NCI-H1105 (cell line): Measurements from ENCODE around the gene GLB1L.
"Not testable (repeated sequence)": the region's sequence is repeated elsewhere in the genome, so short reads cannot be mapped to it uniquely, and the experiment has no call there.

Experiments
- DNase-seq: peaks from one replicate; lab custom pipeline; 2025; lab: John Stamatoyannopoulos, UW

GLB1L gene

DNA sequence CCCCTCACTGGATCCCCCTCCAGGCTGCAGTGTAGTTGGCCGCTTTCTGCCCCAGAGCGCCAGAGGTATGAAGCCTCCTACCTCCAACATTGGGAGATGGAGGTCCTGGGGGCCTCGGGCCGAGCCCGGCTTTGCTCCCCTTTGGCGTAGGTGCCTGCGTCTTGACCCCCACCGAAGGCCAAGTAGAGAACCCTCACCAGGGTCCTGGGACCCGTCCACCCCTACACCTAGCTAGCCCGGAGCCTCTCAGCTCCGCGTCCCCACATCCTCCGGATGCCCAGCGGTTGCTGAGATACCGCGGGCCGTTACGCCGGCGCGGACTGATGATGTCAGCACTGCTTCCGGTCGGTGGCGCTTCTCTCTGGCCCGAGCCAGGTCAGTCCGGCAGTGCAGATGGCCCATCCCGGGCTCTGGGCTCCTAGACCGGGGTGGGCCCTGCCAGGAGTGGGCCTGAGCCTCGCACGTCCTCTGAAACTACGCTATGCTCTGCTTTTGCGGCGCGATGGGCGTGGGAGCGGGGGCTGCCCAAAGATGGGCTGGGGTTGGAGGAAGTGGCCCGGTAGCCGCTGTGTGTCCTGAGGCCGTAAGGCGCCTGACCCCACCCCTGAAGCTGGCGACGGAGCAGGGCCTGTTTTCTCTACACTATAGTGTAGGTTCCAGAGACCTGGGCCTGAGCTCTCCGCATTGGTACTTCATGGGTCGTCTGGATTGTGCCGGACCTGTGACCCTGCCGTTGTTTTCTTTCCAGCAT, at the start of gene GLB1L, which contains the start of gene STK16:
Gene GLB1L, minus strand, starts transcription at position 297 of the 751 bp plus-strand sequence. CDS start 1,871 bp downstream, outside the sequence.
Gene STK16, plus strand, starts transcription at position 332 of the 751 bp plus-strand sequence. CDS start 521 bp downstream, outside the sequence.
- DNase-seq = peak; percentile 66

DNA sequence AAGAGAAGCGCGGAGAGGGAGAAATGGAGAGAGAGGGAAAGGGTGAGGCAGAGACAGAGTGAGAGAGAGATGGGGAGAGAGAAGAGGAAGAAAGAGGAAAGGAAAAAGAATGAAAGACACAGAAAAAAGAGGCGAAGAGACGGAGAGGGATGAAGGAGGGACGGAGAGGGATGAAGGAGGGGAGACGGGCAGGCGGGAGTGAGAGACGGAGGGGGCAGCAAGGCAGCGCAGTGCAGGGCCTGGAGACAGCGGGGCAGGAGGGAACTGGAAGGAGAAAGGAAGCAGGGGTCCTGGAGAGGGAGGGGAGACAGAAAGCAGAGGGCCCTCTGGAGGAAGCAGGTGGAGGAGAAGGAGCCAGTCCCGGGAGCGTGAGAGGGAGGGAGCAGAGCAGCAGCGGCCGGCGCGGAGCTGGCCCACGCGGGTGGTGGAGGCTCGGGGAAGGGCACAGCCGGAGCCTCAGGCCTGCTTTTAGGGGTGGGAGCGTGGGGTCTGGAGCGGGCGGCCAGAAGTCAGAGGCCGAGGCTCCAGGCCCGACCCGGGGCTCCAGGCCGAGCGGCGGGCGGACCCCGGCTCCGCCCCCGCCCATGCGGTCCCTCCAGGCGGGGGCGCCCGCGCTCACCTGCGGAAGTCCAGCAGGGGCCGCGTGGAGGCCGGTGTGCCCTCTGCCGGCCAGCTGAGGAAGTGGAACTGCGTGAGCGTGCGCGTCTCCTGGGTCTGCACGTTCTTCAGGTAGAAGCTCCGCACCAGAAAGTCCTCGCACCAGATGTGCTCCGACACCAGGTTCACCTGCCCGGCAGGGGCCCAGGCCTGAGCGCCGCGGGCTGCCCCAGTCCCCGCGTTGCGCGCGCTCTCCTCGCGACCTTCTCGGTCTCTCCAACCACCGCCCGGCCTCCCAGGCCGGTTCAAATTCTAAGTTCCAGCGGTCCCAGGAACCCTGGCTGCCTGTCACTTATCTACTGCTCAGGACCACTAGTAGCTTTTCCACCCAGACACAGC, 49.4 kb upstream of the GLB1L start:
- no peak for DNase-seq

DNA sequence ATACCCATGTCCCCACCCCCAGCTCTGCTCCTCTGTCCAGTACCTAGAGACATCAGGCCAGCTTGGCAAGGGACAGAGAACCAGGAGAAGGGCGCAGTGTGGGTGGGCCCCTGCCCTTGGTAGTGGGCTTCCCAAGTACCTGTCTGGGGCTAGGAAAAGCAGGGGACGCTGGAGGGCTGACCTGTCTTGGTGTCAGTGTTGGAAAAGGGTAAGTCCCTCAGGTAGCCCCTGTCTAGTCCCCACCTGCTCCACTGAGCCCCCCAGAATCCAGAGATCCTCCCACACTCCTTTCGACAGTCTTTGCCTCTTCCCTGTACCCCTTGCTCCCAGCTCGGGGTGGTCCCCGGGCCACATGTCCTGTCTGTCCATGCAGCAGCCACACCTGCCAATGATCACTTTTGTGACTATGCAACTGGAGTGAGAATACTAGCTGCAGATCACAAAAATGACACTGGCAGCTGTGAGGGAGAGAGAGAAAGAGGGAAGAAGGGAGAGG, 48.5 kb upstream of the GLB1L start:
- no peak for DNase-seq

DNA sequence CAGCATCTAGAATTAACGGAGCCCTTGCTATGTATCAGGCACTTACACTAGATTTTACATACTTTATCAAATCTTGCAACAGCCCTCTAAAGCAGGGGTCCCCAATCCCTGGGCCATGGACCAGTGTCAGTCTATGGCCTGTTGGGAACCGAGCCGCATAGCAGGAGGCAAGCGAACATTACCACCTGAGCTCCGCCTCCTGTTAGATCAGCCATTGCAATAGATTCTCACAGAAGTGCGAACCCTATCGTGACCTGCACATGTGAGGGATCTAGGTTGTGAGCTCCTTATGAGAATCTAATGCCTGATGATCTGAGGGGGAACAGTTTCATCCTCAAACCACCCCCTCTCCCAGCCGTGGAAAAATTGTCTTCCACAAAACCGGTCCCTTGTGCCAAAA, 47.4 kb upstream of the GLB1L start:
- no peak for DNase-seq

DNA sequence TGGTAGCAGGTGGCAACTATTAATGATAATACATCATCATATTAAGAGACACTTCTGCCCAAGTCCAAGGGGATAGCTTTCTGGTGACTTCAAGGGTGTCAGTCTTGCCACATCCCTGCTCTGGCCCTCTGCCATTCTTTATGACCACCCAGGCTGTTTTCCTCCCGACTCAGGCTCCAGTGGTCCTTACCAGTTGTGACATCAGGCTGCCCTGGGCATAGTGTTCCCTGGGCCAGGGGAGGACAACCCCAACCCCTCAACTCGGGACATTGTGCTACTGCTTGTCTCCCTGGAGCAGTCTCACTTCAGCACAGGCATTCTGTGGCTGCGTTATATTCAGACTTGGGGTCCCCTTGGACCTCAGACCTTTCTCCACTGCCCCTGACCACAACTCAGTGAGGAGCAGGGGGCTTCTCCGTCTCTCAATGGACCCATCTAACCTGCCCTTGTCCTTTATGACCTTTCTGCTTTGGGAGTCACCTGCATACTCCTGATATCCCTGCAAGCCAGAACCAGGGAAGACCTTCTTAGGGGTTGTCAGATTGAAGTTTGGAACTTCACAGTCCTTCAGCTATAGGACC, 46.8 kb upstream of the GLB1L start:
- DNase-seq = no peak

DNA sequence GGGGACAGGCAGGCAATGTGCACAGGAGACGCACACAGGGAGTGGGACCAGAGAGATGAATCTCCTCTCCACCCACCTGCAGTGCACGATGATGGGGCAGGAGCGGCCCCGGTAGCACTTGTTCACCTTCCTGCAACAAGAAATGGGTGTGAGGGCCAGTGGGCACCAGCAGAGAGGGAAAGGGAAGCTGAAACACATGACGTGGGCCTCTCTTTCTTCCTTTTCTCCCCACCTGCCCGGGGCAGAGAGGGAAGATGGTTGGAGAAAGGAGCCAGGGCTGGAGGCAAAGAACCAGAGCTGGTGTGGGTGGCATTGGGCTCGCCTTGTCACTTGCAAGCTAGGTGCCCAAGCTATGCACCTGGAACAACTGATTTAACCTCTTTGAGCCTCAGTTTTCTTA, 46.1 kb upstream of the GLB1L start:
- no peak for DNase-seq

DNA sequence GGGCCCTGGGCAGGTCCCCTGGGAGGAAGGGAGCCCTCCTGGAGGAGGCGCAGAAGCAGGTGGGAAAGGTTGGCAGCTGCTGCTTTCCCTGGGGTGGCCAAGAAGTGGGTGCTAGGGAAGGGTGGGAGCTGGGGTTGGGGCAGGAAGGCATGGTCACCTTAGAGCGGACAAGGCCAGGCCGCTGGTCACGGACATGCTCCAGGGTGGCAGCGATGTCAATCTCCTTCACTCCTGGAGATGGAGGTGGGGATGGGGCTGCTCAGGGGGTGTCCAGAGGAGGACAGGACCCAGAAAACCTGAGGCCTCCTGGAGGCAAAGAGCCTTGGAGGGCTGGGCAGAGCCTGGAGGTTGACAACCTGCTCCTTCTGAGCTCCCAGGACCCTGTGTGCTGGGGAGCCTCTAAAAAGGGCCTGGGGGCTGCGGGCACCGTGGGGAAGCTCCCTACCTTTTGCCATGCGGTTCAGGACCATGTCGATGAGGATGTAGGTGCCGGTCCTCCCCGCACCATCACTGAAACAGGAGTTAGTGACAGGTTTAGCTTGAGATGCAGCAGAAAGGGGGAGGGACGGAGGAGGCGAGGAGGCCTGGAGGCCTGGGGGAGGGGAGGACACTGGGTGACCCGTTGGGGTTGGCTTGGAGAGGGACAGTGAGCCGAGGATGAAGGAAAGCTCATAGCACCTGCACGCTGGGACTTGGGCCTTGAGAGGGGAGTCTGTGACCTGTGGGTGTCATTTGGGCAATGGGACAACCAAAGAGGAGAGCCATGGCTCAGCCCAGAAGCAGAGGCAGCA, 45.3 kb upstream of the GLB1L start:
- no peak for DNase-seq

DNA sequence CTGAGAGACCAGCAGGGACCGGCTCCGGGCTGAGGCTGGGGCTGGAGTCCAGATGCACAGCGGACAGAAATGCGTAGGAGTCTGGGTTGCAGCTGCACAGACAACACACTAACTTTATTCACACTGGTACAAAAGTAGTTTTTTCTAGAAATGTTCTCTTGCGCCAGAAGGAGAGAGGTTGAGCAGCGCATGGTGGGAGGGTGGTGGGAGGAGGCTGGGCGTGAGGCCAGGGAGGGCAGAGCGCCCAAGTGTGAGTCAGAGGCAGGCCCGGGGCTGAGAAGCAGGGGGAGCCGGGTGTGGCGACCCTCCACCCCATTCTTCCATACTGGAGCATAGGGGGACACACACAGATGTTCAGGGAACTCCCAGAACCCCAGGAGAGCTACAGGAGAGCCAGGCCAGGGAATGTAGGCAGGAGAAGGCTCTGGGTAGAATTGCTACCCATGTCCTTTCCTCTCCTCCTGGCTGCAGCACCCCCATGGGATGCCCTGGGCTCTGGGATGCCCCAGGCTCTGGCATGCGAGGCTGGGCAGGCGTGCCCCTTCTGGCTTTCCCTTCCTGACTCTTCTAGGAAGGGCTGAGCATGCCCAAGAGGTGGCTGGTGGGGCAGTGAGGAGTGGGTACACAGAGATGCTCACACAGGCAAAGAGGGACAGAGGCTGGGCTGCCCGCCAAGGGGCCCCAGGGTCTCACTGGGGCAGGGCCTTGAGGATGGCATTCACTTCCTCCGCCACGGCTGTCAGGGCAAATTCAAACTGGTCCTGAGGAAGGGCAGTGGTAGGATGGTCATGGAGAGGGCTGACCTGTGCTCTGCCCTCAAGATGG, 44.5 kb upstream of the GLB1L start:
- no peak for DNase-seq

DNA sequence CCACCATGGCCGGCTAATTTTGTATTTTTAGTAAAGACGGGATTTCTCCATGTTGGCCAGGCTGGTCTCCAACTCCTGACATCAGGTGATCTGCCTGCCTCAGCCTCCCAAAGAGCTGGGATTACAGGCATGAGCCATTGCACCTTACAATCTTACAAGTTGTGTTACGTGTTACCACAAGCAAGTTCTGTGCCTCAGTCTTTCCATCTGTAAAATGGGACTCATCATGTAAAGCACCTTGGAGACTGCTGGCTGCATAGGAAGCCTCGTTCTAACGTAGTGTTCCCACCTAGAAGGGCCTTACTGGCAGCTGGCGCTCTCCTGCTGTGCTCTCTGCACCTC, 43.9 kb upstream of the GLB1L start:
- no peak for DNase-seq

DNA sequence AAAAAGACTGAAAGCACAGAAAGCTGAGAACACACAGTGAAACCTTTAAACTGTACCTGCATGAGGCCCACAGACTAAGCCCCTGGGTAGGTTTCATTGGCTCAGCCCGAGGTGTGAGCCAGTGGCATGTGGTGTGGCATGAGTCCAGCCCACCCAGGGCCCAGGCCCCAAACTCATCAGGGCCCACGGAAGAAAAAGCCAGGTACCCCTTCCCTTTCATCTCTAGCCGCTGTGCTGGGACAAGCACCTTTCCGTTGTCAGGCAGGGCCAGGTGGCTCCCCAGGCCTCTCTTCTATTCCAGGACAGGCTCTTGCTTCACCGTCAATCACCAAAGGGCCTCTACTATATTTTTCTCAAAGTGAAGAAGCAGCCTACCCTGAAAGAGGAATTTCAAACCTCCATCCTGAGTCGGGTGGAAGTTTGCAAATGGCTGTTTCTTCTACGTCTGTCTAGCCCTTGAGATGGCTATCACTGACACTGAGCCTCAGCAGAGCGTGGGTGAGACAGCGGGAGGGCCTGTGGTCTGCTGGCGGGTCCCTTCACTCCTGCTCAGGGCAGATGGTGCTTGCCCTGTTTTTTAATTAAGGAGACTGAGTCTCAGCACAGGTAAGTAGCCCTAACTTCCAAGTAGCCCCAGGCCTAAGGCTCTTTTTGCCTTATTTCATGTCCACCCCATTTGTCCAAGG, 42.5 kb upstream of the GLB1L start:
- no peak for DNase-seq

DNA sequence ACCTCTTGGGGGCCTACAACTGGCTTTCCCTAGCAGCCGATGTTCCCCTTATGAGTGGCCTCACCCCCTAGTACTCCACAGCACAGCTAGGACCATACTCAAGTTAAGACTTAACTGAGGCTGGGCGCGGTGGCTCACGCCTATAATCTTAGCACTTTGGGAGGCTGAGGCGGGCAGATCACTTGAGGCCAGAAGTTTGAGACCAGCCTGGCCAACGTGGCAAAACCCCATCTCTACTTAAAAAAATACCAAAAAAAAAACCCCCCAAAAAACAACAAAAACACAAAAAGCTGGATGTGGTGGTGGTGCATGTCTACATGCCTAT, 41.8 kb upstream of the GLB1L start:
- DNase-seq = not testable (repeated sequence)

DNA sequence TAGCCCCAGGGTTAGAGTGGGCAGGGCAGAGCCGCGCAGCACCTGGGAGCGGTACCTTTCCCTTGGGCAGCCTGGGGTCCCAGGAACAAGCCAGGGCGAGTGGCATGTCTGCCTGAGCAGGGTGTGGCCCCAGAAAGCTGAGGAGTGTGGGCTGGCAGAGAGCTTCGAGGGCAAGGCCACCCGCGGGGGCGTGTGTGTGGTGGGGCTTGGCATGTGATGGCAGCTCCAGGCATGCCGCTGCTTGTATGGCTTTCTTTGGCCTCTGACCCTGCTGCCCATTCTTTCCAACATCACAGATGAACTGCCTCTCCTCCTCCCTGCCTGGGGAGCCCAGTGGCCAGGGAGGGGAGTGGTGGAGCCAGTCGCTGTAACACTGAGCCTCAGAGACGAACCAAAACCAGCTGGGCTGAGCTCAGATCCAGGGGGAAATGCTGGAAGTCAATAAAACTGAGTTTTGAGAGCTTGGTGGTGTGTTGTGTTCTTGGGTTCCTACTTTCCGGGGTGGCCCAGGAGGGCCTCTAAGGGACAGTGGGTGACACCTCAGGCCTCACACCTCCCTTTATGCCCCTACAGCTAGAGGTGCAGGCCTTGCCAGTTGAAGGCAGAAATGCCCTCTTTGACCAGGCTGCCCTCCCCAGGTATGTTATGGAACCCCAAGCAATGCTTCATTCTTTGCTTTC, 41.3 kb upstream of the GLB1L start:
- no peak for DNase-seq

DNA sequence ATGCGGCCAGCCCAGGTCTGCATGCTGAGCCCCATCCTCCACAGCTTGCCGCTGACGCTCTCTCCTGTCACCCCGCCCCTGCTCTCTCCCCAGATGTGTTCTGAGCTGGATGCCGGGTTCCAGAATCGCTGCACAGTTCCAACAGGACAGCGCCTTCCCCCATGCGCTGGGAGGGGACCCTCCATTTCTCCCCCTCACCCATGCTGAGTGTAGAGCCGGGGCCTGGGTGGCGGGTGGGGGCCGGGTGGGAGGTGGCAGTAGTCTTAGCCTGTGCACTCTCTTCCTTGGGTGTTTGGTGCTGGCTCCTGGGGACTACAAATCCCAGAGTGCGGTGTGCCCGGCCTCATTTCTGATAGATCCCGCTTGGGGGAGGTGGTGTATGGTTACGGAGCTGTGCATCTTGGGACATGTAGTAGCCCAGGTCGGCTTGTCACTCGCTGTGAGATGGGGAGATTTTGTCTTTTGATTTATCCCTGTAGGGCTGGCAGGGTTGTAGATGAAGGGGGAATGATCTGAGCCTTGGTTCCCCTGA, 40.7 kb upstream of the GLB1L start:
- no peak for DNase-seq

DNA sequence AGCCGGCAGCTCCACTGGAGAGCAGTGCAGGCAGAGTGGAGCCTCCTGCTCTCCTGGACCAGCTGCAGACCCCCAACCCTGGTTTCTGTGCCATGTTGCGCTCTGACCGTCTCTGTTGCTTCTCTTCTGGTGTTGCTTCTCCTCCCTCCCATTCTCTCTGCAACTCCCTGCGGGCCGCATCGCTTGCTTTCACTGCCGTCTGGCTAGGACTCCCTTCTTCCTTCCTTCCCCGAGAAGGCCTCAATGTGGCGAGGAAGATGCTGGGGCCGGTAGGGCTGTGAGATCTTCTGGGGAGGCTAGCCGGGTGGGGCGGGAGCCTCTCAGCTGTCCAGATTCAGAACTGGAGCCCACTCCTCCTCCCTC, 40.1 kb upstream of the GLB1L start:
- DNase-seq = no peak

DNA sequence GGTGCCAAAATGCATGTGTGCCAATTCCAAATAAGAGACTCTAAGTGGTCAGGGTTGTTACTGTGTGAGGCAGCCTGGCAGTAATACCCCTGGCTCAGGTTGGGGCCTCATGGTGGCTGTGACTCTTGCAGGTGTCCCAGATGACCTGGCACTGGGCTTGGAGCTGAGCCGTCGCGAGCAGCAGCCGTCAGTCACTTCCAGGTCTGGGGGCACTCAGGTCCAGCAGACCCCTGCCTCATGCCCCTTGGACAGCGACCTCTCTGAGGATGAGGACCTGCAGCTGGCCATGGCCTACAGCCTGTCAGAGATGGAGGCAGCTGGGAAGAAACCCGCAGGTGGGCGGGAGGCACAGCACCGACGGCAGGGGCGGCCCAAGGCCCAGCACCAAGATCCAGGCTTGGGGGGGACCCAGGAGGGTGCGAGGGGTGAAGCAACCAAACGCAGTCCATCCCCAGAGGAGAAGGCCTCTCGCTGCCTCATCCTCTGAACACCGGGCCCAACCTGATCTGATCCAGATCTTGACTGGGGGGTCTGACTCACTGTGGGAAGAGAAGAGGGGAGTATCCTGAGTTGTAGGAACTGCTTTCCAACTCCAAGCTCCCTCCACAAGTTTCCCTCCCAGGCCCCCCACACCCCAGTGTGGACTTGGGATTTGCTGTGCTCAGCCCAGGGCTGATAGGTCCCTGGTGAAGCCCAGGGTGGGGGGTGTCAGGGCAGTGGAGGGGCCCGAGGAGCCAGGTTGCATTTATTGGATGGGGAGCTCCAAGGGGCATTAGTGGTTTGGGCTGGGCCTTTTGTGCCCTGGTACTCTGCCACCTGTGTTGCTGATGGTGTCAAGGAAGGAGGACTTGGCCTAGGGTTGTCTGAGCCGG, 39.5 kb upstream of the GLB1L start:
- no peak for DNase-seq

DNA sequence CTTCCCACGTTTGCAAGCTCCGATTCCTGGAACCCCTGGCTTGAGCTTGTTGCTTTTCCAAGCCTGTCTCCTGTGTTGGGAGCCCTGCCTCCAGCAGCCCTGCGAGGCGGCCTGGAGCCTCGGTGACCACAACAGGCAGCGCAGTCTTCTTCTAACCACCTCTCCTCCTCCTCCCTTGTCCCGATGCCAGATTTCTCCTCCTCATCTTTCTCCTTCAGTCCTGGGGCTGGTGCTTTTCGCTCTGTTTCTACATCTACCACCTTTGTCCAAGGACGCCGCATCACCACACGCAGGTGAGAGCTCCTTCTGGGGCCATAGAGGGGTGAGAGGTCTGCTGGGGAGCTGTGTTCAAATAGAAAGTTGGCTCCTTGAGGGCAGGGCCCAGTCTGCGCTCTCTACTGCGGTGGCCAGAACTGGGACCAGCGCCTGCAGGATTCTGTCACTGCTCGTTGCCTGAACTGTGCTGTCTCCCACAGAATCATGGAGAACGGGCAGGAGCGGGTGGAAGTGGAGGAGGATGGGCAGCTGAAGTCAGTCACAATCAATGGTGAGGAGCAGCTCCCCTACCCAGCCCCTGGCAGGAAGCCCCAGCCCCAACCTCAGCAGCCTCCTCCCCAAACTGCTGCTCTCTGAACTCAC, 37.8 kb upstream of the GLB1L start:
- DNase-seq = no peak

DNA sequence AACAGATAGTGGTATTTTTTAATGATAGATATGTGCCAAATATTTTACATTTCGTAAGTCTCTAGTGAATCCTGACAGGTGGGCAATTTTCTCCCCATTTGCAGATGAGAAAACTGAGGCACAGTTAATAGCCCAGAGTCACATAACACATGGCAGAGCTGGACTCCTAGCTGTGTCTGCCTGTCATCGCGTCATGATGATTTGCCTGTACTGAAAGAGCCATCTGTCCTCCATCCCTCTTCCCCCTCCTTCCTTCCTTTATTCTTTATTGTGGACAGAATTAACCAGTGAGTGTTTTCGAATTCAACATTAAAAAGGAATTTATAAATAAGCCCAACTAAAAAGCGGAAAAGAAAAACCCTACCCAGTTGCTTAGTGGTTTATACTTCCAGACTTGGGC, 37.1 kb upstream of the GLB1L start:
- DNase-seq = no peak

DNA sequence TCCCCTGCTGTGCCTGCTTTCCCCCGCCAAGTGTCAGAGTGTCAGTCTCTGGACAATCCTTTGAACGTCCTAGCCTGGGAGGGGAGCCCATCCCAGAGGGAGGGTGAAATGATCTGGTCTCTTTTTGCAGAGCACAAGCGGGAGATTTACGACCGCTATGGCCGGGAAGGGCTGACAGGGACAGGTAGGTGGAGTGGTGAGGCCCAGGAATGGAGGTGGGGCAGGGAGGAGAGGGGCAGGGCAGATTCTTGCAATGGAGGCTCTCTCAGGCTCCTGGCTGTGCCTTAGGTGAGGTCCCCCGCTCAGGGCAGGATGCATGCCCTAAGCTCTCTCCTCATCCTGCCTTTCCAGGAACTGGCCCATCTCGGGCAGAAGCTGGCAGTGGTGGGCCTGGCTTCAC, 36.3 kb upstream of the GLB1L start:
- DNase-seq = no peak
